Mononuclear cell (primary cell): ENCODE results near the gene IRAG1. TPM values are rescaled to one million over a fixed set of nuclear protein-coding genes. Genes with fewer than 3 reads are reported as not detected.
"Not testable (repeated sequence)": the region's sequence is repeated elsewhere in the genome, so short reads cannot be mapped to it uniquely, and the experiment has no call there.

Experiments
- H3K27me3 ChIP-seq: 2 replicates; pipeline ENCODE4 v1.6.0; 2011; ENCODE audit warnings: low read length, control low read depth; ENCODE audit not compliant: insufficient read depth
- H3K4me1 ChIP-seq: 2 replicates; pipeline ENCODE4 v1.5.1; 2011; ENCODE audit warnings: mild to moderate bottlenecking, low read length, control low read depth; ENCODE audit not compliant: insufficient read depth
- H3K4me3 ChIP-seq: 2 replicates; pipeline ENCODE4 v1.5.1; 2011; ENCODE audit warnings: mild to moderate bottlenecking, low read length, moderate library complexity
- H3K9me3 ChIP-seq: 2 replicates; pipeline ENCODE4 v1.5.1; 2011; ENCODE audit warnings: low read depth, mild to moderate bottlenecking, control low read depth, low read length
- total RNA-seq: library from RNA; depleted of rRNA; stranded (reverse); fragments of >200 nt; gene quantifications from one replicate; pipeline ENCODE4 v1.2.3, GENCODE V29; 2012

IRAG1 gene
- total RNA-seq, 1 donor = 0.52 TPM

DNA sequence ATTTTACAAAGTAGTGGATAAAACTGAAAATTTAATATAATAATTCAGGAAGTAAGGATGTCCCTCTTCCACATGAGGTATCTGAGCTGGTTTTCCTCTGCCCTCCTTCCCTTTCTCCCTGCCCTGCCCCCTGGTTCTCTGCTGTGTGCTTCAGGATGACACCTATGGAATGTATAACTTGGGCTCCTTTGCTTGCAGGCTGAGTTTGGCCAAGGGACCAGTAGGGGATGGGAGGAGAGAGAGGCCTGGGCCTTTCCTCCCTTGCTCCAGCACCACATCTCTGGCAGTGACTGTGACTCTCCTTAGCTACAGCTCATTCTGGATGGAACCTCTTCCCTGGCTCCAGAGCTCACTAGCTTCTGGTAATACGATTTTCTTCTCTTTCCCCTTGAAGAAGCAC lies 10.1 kb downstream of the IRAG1 start:
- Histone ChIP-seq H3K4me3 (no peak overlapping the region), H3K9me3 (no peaks in the 10 kb centered on the region), H3K4me1 (no peaks in the 10 kb centered on the region), H3K27me3 (no peaks in the 10 kb centered on the region)

DNA sequence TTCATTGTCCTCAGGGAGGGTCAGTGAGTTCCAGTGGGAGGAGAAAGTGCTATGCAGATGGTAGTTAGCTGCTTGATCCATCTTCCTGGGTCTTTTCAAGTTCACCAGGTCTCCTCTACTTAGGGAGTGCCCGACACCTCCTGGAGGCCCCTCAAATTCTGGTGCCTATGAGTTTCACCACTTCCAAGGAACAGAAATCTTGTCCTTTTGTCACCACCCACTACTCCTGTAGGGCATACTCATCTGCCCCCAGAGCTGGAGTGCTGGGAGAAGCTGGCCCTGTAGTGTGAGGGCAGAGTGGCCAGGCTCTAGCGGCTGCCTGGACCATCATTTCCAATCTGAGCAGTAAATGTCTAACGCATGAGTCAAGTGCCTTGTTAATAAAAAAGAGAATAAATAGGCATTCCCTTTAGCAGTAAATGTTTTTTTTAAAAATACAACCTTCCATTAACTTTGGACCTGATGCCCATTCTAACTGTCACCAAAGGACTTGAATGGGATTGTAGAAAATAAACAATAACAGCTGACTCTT lies 12.5 kb downstream of the IRAG1 start:
- H3K27me3 ChIP-seq = peaks cover 2% of the 10 kb centered on the region
- no peaks in the 10 kb centered on the region for H3K9me3 ChIP-seq
- no peak overlapping the region for H3K4me3 ChIP-seq
- H3K4me1 ChIP-seq = peaks cover under 1% of the 10 kb centered on the region

- H3K9me3 ChIP-seq, H3K27me3 ChIP-seq, H3K4me1 ChIP-seq, H3K4me3 ChIP-seq: not testable (repeated sequence)
Observed at GRCh38 chr11:10680279-10680678, 13.3 kb downstream of the IRAG1 start.

- H3K27me3 ChIP-seq = peaks cover 9% of the 10 kb centered on the region
- H3K4me1 ChIP-seq = peaks cover 15% of the 10 kb centered on the region
- H3K9me3 ChIP-seq = no peaks in the 10 kb centered on the region
- no peak overlapping the region for H3K4me3 ChIP-seq
Observed at GRCh38 chr11:10679644-10680043, 13.9 kb downstream of the IRAG1 start.

DNA sequence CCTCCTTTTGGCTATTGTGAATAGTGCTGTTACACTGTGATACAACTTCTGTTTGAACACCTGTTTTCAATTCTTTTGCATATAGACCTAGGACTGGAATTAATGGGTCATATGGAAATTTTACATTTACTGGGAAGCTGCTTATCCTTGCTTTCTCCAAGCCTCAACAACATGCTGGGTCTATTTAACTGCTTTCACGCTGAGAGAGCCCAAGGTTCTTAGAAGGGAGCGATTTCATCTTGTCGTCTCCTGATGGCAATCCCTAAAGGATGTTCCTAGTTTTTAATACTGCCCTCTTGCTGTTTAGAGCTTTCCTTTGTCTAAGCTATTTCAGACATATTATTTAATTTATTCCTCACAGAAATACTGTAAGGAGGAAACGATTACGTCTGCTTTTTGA lies 15.5 kb downstream of the IRAG1 start:
- no peak overlapping the region for H3K4me3 ChIP-seq
- no peaks in the 10 kb centered on the region for H3K9me3 ChIP-seq

GRCh38 chr11:10676919-10677318 lies 16.6 kb downstream of the IRAG1 start:
- no peak overlapping the region for H3K4me3 ChIP-seq
- H3K27me3 ChIP-seq = peaks cover 18% of the 10 kb centered on the region
- H3K4me1 ChIP-seq = peaks cover 33% of the 10 kb centered on the region
- no peaks in the 10 kb centered on the region for H3K9me3 ChIP-seq

More for the DNA sequence above, 15.5 kb downstream of the IRAG1 start:
- Histone ChIP-seq H3K4me1 (peaks cover 30% of the 10 kb centered on the region), H3K27me3 (peaks cover 18% of the 10 kb centered on the region)

DNA sequence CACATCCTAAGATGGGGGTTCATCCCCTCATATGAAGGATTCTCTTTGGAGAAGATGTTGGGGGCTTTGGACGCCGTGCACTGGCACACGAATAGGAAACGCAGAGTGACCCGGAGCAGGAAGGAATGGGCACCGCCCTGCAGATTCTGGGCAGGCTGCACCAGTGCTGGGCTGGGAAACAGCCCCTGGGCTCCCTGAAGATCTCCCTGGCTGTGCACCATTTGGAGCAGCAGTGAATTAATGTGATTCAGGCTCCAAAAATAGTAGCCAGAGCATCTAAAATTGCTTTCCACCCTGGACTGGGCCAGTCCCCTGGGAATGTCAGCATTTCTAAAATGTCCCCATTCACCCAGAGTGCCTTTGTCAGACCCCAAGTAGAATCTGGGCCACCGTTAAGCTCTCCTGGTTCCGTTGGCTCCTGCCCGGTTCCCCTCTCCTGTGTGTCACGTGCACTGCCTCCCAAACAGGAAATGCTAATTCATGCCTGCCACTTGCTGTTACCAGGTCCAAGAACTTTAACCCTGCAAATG lies 18.6 kb downstream of the IRAG1 start:
- peaks cover 33% of the 10 kb centered on the region for H3K4me1 ChIP-seq
- peaks cover 18% of the 10 kb centered on the region for H3K27me3 ChIP-seq
- no peak overlapping the region for H3K4me3 ChIP-seq
- no peaks in the 10 kb centered on the region for H3K9me3 ChIP-seq

DNA sequence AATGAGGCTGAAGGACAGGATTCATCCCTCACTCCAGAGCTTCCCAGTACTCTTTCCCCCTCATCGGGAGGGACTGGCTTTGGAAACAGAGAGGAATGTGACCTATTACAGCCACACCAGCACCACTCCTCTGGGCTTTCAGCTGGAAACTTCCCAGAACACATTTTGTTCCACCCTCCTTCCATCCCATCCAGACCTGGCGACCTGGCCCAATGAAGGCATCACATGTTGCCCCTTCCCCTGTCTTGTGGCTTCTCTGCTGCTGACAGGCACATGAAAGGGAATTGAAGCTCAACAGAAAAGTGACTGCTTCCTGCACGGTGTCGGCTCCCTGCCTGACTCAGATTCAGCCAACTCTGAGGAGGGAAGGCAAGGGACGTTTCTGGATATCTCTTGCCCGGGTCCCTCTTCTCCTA lies 19.1 kb downstream of the IRAG1 start:
- Histone ChIP-seq H3K27me3 (peaks cover 18% of the 10 kb centered on the region), H3K4me1 (peaks cover 33% of the 10 kb centered on the region), H3K4me3 (no peak overlapping the region), H3K9me3 (no peaks in the 10 kb centered on the region)

DNA sequence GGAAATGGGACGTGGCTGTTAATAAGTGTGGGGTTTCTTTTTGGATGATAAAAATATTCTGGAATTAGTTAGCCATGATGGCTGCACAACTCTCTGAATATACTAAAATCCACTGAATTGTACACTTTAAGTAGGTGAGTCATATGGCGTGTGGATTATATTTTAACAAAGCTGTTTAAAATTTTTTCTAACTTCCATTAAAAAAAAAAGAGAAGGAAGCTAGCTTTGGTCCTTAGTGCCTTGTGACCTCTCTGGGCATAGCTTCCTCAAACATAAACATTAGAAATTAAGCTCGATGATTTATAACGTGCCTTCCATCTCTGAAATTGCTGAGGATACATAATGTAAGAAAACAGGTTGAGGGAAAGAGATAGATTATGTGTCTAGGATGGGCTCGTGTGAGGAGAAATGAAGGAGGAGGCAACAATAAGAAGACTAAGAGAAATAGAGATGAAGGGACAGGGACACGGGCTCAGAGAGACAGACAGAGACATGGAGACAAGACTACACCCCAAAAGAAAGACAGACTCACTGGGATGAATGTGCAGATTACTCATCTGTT lies 20.0 kb downstream of the IRAG1 start:
- H3K4me1 ChIP-seq = peaks cover 33% of the 10 kb centered on the region
- H3K4me3 ChIP-seq = no peak overlapping the region
- H3K27me3 ChIP-seq = peaks cover 18% of the 10 kb centered on the region
- H3K9me3 ChIP-seq = no peaks in the 10 kb centered on the region

GRCh38 chr11:10670099-10670498 lies 23.5 kb downstream of the IRAG1 start:
- H3K4me3 ChIP-seq = no peak overlapping the region

GRCh38 chr11:10669258-10670033 lies 24.1 kb downstream of the IRAG1 start:
- H3K4me3 ChIP-seq = no peak overlapping the region
- peaks cover 16% of the 10 kb centered on the region for H3K4me1 ChIP-seq
- H3K9me3 ChIP-seq = no peaks in the 10 kb centered on the region
- peaks cover 7% of the 10 kb centered on the region for H3K27me3 ChIP-seq

More at GRCh38 chr11:10670099-10670498, 23.5 kb downstream of the IRAG1 start:
- peaks cover 13% of the 10 kb centered on the region for H3K27me3 ChIP-seq
- no peaks in the 10 kb centered on the region for H3K9me3 ChIP-seq
- H3K4me1 ChIP-seq = peaks cover 23% of the 10 kb centered on the region

DNA sequence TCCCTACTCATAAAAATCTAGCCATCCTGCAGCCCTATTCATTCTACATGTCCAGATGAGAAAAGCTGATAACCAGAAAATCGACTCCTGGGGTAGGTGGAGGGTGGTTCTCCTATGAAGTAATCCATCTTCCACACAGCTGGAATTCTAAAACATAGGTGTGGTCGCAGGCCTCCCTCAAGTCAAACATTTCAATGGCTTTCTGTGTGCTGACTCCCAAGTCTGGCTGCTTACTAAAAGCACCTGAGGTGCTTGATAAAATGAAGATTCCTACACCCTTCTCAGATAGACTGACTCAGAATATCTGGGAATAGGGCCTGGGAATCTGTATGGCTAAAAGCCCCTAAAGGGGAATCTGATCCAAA lies 26.1 kb downstream of the IRAG1 start:
- no peaks in the 10 kb centered on the region for H3K9me3 ChIP-seq
- no peaks in the 10 kb centered on the region for H3K4me1 ChIP-seq
- H3K4me3 ChIP-seq = no peak overlapping the region
- H3K27me3 ChIP-seq = no peaks in the 10 kb centered on the region

- H3K27me3 ChIP-seq = no peaks in the 10 kb centered on the region
- no peak overlapping the region for H3K4me3 ChIP-seq
- no peaks in the 10 kb centered on the region for H3K4me1 ChIP-seq
- no peaks in the 10 kb centered on the region for H3K9me3 ChIP-seq
Observed at GRCh38 chr11:10666556-10667520, 26.7 kb downstream of the IRAG1 start.

DNA sequence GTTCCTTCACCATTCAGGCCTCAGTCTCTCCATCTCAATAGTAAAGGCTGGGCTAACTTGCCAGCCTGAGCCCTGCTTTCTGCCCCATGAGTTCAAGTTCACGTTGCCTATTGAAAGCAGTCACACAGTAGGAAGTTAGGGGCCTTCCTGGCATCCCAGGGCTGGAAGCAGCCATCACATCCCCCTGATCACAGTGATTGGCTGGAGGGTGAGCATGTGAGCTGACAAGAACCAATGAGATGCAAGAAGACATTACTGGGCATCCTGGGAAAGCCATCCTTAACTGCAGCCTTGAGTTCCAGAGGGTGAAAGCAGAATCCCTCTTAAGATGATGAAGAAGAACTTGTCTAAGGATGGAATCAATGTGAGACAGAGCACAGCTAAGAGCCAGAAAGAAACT lies 29.1 kb downstream of the IRAG1 start:
- peaks cover 5% of the 10 kb centered on the region for H3K4me1 ChIP-seq
- H3K27me3 ChIP-seq = no peaks in the 10 kb centered on the region
- no peaks in the 10 kb centered on the region for H3K9me3 ChIP-seq
- no peak overlapping the region for H3K4me3 ChIP-seq

DNA sequence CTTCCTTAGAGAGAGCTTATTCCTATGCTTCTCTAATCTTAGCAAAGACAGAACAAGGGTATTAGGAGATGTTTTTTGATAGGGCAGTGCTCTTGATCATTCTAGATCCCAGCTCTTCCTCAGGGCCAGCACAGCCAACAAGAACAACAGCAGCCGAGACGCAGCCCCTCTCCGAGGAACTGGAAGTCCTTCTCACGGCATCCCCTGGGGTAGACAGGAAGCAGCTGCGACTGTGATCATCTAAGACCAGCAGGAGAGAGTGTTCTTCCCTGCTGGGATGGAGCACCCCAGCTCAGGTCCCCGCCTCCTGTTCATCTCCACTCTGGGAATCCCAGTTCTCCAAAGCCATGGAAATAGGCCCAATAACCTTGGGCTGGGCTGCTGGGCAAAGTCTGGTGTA lies 29.6 kb downstream of the IRAG1 start:
- Histone ChIP-seq H3K27me3 (no peaks in the 10 kb centered on the region), H3K4me1 (peaks cover 10% of the 10 kb centered on the region), H3K4me3 (no peak overlapping the region), H3K9me3 (no peaks in the 10 kb centered on the region)
